Measurements from ENCODE around the gene NFKBIE.

Gene NFKBIE

GRCh38 chr6:44230034-44230675 lies 35.2 kb downstream of the NFKBIE start:
- DNase-seq (ENCODE audit: low read depth in 2 of 2): no peak
- TF ChIP-seq CTCF (IDR thresholded peaks at IDR 0.05; ENCODE audit: low read depth, low read length): no peak
- H3K4me3 ChIP-seq (replicated peaks in 1 of 2; ENCODE audit: low read depth in 2 of 2, low read length in 2 of 2): no peak overlapping the region

DNA sequence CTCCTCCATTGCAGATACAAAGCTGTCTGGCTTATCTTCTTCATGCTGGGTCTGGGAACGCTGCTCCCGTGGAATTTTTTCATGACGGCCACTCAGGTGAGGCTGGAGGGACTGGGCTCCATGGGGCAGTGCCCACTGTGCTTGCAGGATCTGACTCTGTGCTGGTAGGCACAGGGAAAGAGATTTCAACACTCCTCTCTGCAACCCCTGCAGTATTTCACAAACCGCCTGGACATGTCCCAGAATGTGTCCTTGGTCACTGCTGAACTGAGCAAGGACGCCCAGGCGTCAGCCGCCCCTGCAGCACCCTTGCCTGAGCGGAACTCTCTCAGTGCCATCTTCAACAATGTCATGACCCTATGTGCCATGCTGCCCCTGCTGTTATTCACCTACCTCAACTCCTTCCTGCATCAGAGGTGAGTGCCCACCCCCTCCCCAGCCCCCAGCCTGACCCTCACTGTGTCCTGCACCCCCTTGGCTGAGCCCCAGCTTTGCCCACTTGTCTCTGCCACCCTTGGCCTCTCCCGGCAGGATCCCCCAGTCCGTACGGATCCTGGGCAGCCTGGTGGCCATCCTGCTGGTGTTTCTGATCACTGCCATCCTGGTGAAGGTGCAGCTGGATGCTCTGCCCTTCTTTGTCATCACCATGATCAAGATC lies 35.8 kb downstream of the NFKBIE start:
- H3K4me3 ChIP-seq (replicated peaks in 1 of 2; ENCODE audit: low read depth in 2 of 2, low read length in 2 of 2): no peak overlapping the region
- no peak for DNase-seq (ENCODE audit: low read depth in 2 of 2)
- no peak for TF ChIP-seq CTCF (IDR thresholded peaks at IDR 0.05; ENCODE audit: low read depth, low read length)

DNA sequence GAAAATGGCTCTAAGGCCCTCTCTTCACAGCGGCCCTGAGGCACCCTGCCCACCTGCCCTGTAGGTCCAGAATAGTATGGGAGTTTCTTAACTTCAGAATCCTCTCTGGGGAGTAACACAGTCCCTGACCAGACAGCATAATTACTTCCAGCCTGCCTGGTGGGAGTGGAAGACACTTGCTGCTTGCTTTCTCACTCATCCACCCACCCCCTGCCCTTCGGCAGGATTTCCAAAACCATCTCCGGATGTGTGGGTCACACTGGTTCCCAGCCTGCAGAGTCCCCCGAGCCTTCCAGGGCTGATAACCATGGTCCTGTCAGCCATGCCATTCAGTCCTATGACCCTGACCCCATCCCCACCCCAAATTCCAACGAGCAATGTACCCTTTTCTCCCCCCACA lies 36.5 kb downstream of the NFKBIE start:
- no peak for TF ChIP-seq CTCF (IDR thresholded peaks at IDR 0.05; ENCODE audit: low read depth, low read length)
- DNase-seq (ENCODE audit: low read depth in 2 of 2): no peak
- no peak overlapping the region for H3K4me3 ChIP-seq (replicated peaks in 1 of 2; ENCODE audit: low read depth in 2 of 2, low read length in 2 of 2)

DNA sequence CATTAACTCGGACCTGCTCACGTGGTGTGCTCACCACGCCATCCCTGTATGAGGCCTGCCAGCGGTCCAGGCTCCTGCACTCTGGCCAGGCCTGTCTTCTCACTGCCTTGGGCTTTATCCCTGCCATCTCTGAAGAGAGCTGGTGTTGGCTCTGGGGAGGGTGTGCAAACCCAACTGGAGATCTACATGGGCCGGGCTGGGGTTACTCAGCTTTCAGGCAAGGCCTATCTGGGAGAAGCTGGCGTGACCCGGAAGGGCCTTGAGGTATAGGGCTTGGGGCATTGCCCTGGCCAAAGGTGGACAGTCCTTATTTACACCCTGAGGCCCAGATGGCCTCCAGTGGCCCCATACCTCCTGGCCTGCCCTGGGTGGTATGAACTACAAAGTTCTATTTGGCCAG lies 36.9 kb downstream of the NFKBIE start:
- no peak for TF ChIP-seq CTCF (IDR thresholded peaks at IDR 0.05; ENCODE audit: low read depth, low read length)
- H3K4me3 ChIP-seq (replicated peaks in 1 of 2; ENCODE audit: low read depth in 2 of 2, low read length in 2 of 2): no peak overlapping the region
- no peak for DNase-seq (ENCODE audit: low read depth in 2 of 2)

DNA sequence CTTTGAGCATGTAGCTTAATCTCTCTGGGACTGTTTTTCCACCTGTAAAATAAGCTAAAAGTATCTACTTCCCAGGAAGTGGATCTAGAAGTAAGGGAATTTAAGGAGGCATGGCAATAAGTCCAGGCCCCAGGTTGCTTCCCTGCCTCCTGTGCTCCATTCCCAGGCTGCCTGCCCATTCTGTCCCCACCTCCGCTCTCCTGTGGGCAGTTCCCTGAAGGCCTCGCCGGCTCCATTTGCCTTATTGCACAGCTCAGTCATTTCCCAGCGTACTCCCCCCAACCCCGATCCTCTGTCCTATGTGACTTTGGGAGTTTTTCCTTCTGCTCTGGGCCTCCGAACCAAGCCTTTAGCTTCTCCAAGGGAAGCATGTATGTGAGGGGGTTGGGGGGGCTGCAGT lies 37.3 kb downstream of the NFKBIE start:
- DNase-seq (ENCODE audit: low read depth in 2 of 2): no peak
- H3K4me3 ChIP-seq (replicated peaks in 1 of 2; ENCODE audit: low read depth in 2 of 2, low read length in 2 of 2): no peak overlapping the region
- no peak for TF ChIP-seq CTCF (IDR thresholded peaks at IDR 0.05; ENCODE audit: low read depth, low read length)

- no peak overlapping the region for H3K4me3 ChIP-seq (replicated peaks in 1 of 2; ENCODE audit: low read depth in 2 of 2, low read length in 2 of 2)
- no peak for DNase-seq (ENCODE audit: low read depth in 2 of 2)
- TF ChIP-seq CTCF (IDR thresholded peaks at IDR 0.05; ENCODE audit: low read depth, low read length): no peak
These were observed 38.1 kb downstream of the NFKBIE start for GRCh38 chr6:44227148-44227793.

Measured in cardiac fibroblast (primary cell).